Mammary microvascular endothelial cell (primary cell): ENCODE data around the gene BTBD8. TPM values are rescaled to one million over a fixed set of nuclear protein-coding genes. Genes with fewer than 3 reads are reported as not detected.

ENCODE experiments used
- total RNA-seq: library from RNA; depleted of rRNA; stranded (reverse); fragments of >200 nt; gene quantifications from 2 replicates; pipeline ENCODE4 v1.2.3, GENCODE V29; 2015

The BTBD8 gene
- total RNA-seq: 1.1 and 2.1 TPM in 2 replicates

GRCh38 chr1:92080128-92080985, at the start of gene BTBD8:
Gene BTBD8 (plus strand): TSS chr1:92080345. CDS start chr1:92080572, 227 bp downstream.

GRCh38 chr1:92075311-92075710, 4.8 kb upstream of the BTBD8 start, which contains the start of gene SETSIP:
Gene SETSIP (minus strand): TSS chr1:92075411. CDS start chr1:92075411, 0 bp downstream.

GRCh38 chr1:92217721-92218120, 137.6 kb downstream of the BTBD8 start, which contains the start of gene C1orf146:
Gene C1orf146 (plus strand): TSS chr1:92217915. CDS start chr1:92231421, 13,506 bp downstream.

Other genes starting within 250 kb of the BTBD8 start
- gene TGFBR3, start 194.2 kb upstream of the BTBD8 start, total RNA-seq: 6.5 and 7.5 TPM in 2 replicates
- gene BRDT, start 130.9 kb upstream of the BTBD8 start, total RNA-seq: not detected in 2 replicates
- gene EPHX4, start 50.4 kb upstream of the BTBD8 start, total RNA-seq: 10.3 and 10.9 TPM in 2 replicates
- gene SETSIP, start 4.9 kb upstream of the BTBD8 start, total RNA-seq: 0.13 TPM in 1 of 2 replicates, not detected in the other
- not detected in 2 replicates for gene C1orf146, start 137.6 kb downstream of the BTBD8 start, total RNA-seq
- 9.8 and 11.0 TPM in 2 replicates for gene GLMN, start 218.6 kb downstream of the BTBD8 start, total RNA-seq
- gene RPAP2, start 218.7 kb downstream of the BTBD8 start, total RNA-seq: 10.8 and 16.5 TPM in 2 replicates